Stomach (tissue), 9 donors: ENCODE data around the gene PLEKHH1. TPM values are rescaled to one million over a fixed set of nuclear protein-coding genes. Genes with fewer than 3 reads are reported as not detected.
"Not testable (repeated sequence)": the region's sequence is repeated elsewhere in the genome, so short reads cannot be mapped to it uniquely, and the experiment has no call there.

ENCODE experiments used
- DNase-seq, 2 donors: peaks; one replicate each; pipeline versions ENCODE4 v3.0.0 to v3.0.0-alpha.2; 2013 to 2019
- H3K27ac ChIP-seq, 5 donors: fragments of 200-600 bp in 4 of 5; sonication (generic) in 4 of 5; one replicate each; pipeline ENCODE4 v1.5.1; 2013 to 2019; ENCODE audit warnings: mild to moderate bottlenecking in 1 of 5, moderate library complexity in 1 of 5
- H3K27me3 ChIP-seq, 3 donors: fragments of 200-600 bp; sonication (generic); one replicate each; pipeline ENCODE4 v1.5.1; 2017 to 2019; ENCODE audit warnings: mixed run types in 1 of 3
- H3K36me3 ChIP-seq, 4 donors: fragments of 200-600 bp; sonication (generic); 1 replicate in 3 of 4; 2 replicates in 1 of 4; pipeline ENCODE4 v1.5.1; 2016 to 2019
- H3K4me1 ChIP-seq, 4 donors: fragments of 200-600 bp; sonication (generic); one replicate each; pipeline ENCODE4 v1.5.1; 2016 to 2019
- H3K4me3 ChIP-seq, 4 donors: fragments of 200-600 bp; sonication (generic) in 3 of 4; one replicate each; pipeline ENCODE4 v1.5.1; 2016 to 2019; ENCODE audit warnings: mild to moderate bottlenecking in 1 of 4
- H3K9me3 ChIP-seq, 4 donors: fragments of 200-600 bp; sonication (generic); one replicate each; pipeline ENCODE4 v1.5.1; 2016 to 2019
- CTCF ChIP-seq, 7 experiments: fragments of 450-650 bp in 4 of 7; fragments of 200-600 bp in 3 of 7; sonication (generic) in 3 of 7; IDR thresholded peaks; one replicate each; pipeline ENCODE4 v1.5.1; 2016 to 2019; ENCODE audit warnings: antibody characterized with exemption in 7 of 7, control low read depth in 2 of 7, mild to moderate bottlenecking in 1 of 7
- EP300 ChIP-seq: sonication (generic); formaldehyde crosslinking; IDR thresholded peaks from one replicate; pipeline ENCODE4 v1.6.1; 2017; ENCODE audit warnings: antibody characterized with exemption
- POLR2A ChIP-seq, 4 donors: fragments of 450-650 bp; IDR thresholded peaks; one replicate each; pipeline ENCODE4 v1.6.1; 2016; ENCODE audit warnings: antibody characterized with exemption in 4 of 4, control low read depth in 2 of 4, mild to moderate bottlenecking in 1 of 4, moderate library complexity in 1 of 4
- POLR2AphosphoS5 ChIP-seq, 3 donors: sonication (generic); formaldehyde crosslinking; IDR thresholded peaks; one replicate each; pipeline ENCODE4 v1.6.1; 2016; ENCODE audit warnings: antibody characterized with exemption in 3 of 3
- WGBS, 5 donors: extraction: QIAGEN DNeasy Blood & Tissue Kit in 3 of 5; methylation state at CpG; one replicate each; pipeline versions ENCODE4 v1.1.5 to v1.1.7; 2013 to 2018; 5-methylcytosine and 5-hydroxymethylcytosine counted together
- intact Hi-C: fragments of 100-400 bp; cut with DNase I; formaldehyde crosslinking; loops from one replicate; pipeline ENCODE4 v1.15.1; 2023; ENCODE audit warnings: low total_unique reads
- polyA plus RNA-seq, 3 donors: library from polyadenylated mRNA; stranded (reverse); fragments of 200-250 nt; gene quantifications; one replicate each; pipeline ENCODE4 v1.2.3, GENCODE V29; 2013
- total RNA-seq, 5 donors: library from RNA; depleted of rRNA; stranded (reverse); fragments of >200 nt; gene quantifications; one replicate each; pipeline versions ENCODE4 v1.1.0 to v1.2.3, GENCODE V29; 2014 to 2016
- donor health status: healthy with polysubstance abuse.
- donor health status: Bipolar disorder and iron deficiency.
- donor health status: healthy.

Gene PLEKHH1
- total and polyA plus RNA-seq, 8 donors = 3.8 to 136 (median 31.4) TPM

GRCh38 chr14:67619446-67620216 is 86.5 kb downstream of the PLEKHH1 start, which contains the start of gene ARG2:
TSS of gene ARG2 (plus strand) at chr14:67619920. CDS start at chr14:67619978, 58 bp downstream.
- Histone ChIP-seq H3K4me3 (peak within 1 kb of the TSS; percentile 52 to 72 (median 62)), H3K36me3 (no peaks in the 10 kb centered on the region), H3K27ac (peak within 1 kb of the TSS; percentile 76 to 92 (median 81)), H3K4me1 (peaks cover 6 to 40% (median 18%) of the 10 kb centered on the region in 4 donors), H3K27me3 (no peaks in the 10 kb centered on the region), H3K9me3 (no peaks in the 10 kb centered on the region)
- TF ChIP-seq POLR2AphosphoS5 (IDR thresholded peaks at IDR 0.05) = peak; percentile 65 to 89 (median 76)
- peak in 2 of 7 experiments; percentile 11 to 12 for TF ChIP-seq CTCF (IDR thresholded peaks at IDR 0.05)
- TF ChIP-seq EP300 = no peak
- TF ChIP-seq POLR2A (IDR thresholded peaks at IDR 0.05) = peak in 2 of 4 donors; percentile 4 to 51
- intact Hi-C loops = loop anchor here (10.0 kb wide), 1 partner anchor 45 kb away; no protein-coding TSS in a partner anchor
- peak; percentile 99 to 100 for DNase-seq
- WGBS, 5 donors = 0 to 1% (median 1%) methylated on average over 19 to 62 of the region's 62 CpGs

- Histone ChIP-seq H3K27me3 (no peaks in the 10 kb centered on the region), H3K36me3 (no peaks in the 10 kb centered on the region), H3K27ac (peak overlapping the region; percentile 76 to 92 (median 81)), H3K4me1 (peaks cover 6 to 40% (median 18%) of the 10 kb centered on the region in 4 donors), H3K9me3 (no peaks in the 10 kb centered on the region), H3K4me3 (peak overlapping the region; percentile 52 to 72 (median 62))
- WGBS, 5 donors = 2 to 7% (median 4%) methylated on average over 19 of the region's 19 CpGs
- TF ChIP-seq POLR2AphosphoS5 (IDR thresholded peaks at IDR 0.05) = no peak
- no peak for TF ChIP-seq CTCF (IDR thresholded peaks at IDR 0.05)
- TF ChIP-seq EP300 = no peak
- TF ChIP-seq POLR2A (IDR thresholded peaks at IDR 0.05) = no peak
- peak; percentile 26 to 53 for DNase-seq
- intact Hi-C loops = no loop called here
Measured at GRCh38 chr14:67620217-67620785, 87.2 kb downstream of the PLEKHH1 start.

GRCh38 chr14:67622675-67623074 is 89.6 kb downstream of the PLEKHH1 start:
- no peaks in the 10 kb centered on the region for H3K27me3 ChIP-seq
- no peak overlapping the region for H3K4me3 ChIP-seq
- peak in 1 of 2 donors; percentile 67 for DNase-seq
- H3K27ac ChIP-seq = peak overlapping the region in 4 of 5 donors; percentile 64 to 75 (median 68)
- no peak for TF ChIP-seq POLR2A (IDR thresholded peaks at IDR 0.05)
- TF ChIP-seq CTCF (IDR thresholded peaks at IDR 0.05) = no peak
- TF ChIP-seq POLR2AphosphoS5 (IDR thresholded peaks at IDR 0.05) = no peak
- TF ChIP-seq EP300 = no peak
- H3K4me1 ChIP-seq = peaks cover 6 to 40% (median 18%) of the 10 kb centered on the region in 4 donors
- no peaks in the 10 kb centered on the region for H3K36me3 ChIP-seq
- intact Hi-C loops = no loop called here
- no peaks in the 10 kb centered on the region for H3K9me3 ChIP-seq
- 54 to 75% (median 73%) methylated on average over 4 of the region's 4 CpGs for WGBS, 5 donors

- Histone ChIP-seq H3K4me3 (no peak overlapping the region), H3K27ac (peak overlapping the region in 4 of 5 donors; percentile 64 to 75 (median 68)), H3K9me3 (no peaks in the 10 kb centered on the region), H3K36me3 (no peaks in the 10 kb centered on the region), H3K27me3 (no peaks in the 10 kb centered on the region), H3K4me1 (peaks cover 6 to 40% (median 18%) of the 10 kb centered on the region in 4 donors)
- intact Hi-C loops = no loop called here
- DNase-seq = peak in 1 of 2 donors; percentile 38
- TF ChIP-seq EP300 (no peak), POLR2A (IDR thresholded peaks at IDR 0.05) (no peak)
- 38 to 66% (median 45%) methylated on average over 2 of the region's 2 CpGs for WGBS, 5 donors
Measured at GRCh38 chr14:67623114-67623513, 90.0 kb downstream of the PLEKHH1 start.

GRCh38 chr14:67626131-67626530 is 93.0 kb downstream of the PLEKHH1 start:
- H3K9me3 ChIP-seq, DNase-seq, intact Hi-C loops, H3K36me3 ChIP-seq, H3K4me3 ChIP-seq, H3K27ac ChIP-seq, H3K27me3 ChIP-seq: not testable (repeated sequence)
- H3K4me1 ChIP-seq = peaks cover 0 to 19% (median 6%) of the 10 kb centered on the region in 4 donors
- WGBS, 5 donors = 71 to 91% (median 81%) methylated on average over 1 of the region's 1 CpG
